H1 (cell line): Measurements from ENCODE around the gene TUBGCP2. TPM values are rescaled to one million over a fixed set of nuclear protein-coding genes. Genes with fewer than 3 reads are reported as not detected.

Experiments used
- CTCF ChIA-PET: fragments of 300-600 bp; sonication (Branson Sonifier 250); formaldehyde crosslinking; loops from one replicate; lab custom pipeline; 2021; ENCODE audit not compliant: partially characterized antibody; lab: Charles Lee
- POLR2A ChIA-PET: fragments of 300-600 bp; sonication (Branson Sonifier 250); formaldehyde crosslinking; loops from one replicate; lab custom pipeline; 2021; ENCODE audit warnings: inconsistent platforms; ENCODE audit not compliant: partially characterized antibody; lab: Charles Lee
- DNase-seq, 2 experiments: peaks; one replicate each; pipeline versions ENCODE4 v3.0.0 to v3.0.0-alpha.2; 2010 to 2022; ENCODE audit warnings: low spot score in 2 of 2, low read depth in 1 of 2, mixed read lengths in 1 of 2
- FAIRE-seq: peaks from 2 replicates; lab custom pipeline; 2011; peaks lifted over from hg19 to GRCh38; lab: Jason Lieb, UNC
- H2AFZ ChIP-seq: 2 replicates; pipeline ENCODE4 v1.8.1; 2012; ENCODE audit warnings: low read length, inconsistent platforms
- H2AK5ac ChIP-seq: 2 replicates; pipeline ENCODE4 v1.6.1; 2013; ENCODE audit warnings: low read depth, low read length
- H2BK120ac ChIP-seq: replicated peaks from 2 replicates; pipeline ENCODE3; 2013; ENCODE audit warnings: low read depth, low read length, inconsistent platforms
- H2BK12ac ChIP-seq: 2 replicates; pipeline ENCODE4 v1.6.1; 2013; ENCODE audit warnings: low read depth, low read length
- H2BK15ac ChIP-seq: 2 replicates; pipeline ENCODE4 v1.6.1; 2013; ENCODE audit warnings: low read length
- H2BK20ac ChIP-seq: 2 replicates; pipeline ENCODE4 v1.6.1; 2013; ENCODE audit warnings: low read length
- H2BK5ac ChIP-seq: 2 replicates; pipeline ENCODE4 v1.6.1; 2013; ENCODE audit warnings: low read depth, low read length
- H3K14ac ChIP-seq: 2 replicates; pipeline ENCODE4 v1.6.1; 2013; ENCODE audit warnings: inconsistent platforms; ENCODE audit not compliant: insufficient read length
- H3K18ac ChIP-seq: 2 replicates; pipeline ENCODE4 v1.6.1; 2013; ENCODE audit warnings: low read length; ENCODE audit errors: extremely low read depth
- H3K23ac ChIP-seq: 2 replicates; pipeline ENCODE4 v1.6.1; 2013; ENCODE audit warnings: inconsistent platforms; ENCODE audit not compliant: insufficient read length
- H3K23me2 ChIP-seq: 2 replicates; pipeline ENCODE4 v1.6.1; 2013; ENCODE audit warnings: low read depth, low read length
- H3K27ac ChIP-seq: 2 replicates; pipeline ENCODE4 v1.6.1; 2011; ENCODE audit warnings: low read depth, low read length, inconsistent platforms
- H3K27me3 ChIP-seq, 4 experiments: replicated peaks in 1 of 4; 1 replicate in 1 of 4; 2 replicates in 3 of 4; pipeline versions ENCODE4 v1.6.1 to v1.8.1; 2011 to 2013; ENCODE audit warnings: low read length in 3 of 4, mild to moderate bottlenecking in 3 of 4, inconsistent platforms in 2 of 4, mixed read lengths in 2 of 4, moderate library complexity in 1 of 4; ENCODE audit not compliant: control insufficient read depth in 3 of 4, insufficient read depth in 3 of 4; ENCODE audit errors: extremely low read depth in 1 of 4
- H3K36me3 ChIP-seq, 4 experiments: 2 replicates each; pipeline versions ENCODE4 v1.6.1 to v1.8.1; 2011 to 2013; ENCODE audit warnings: mild to moderate bottlenecking in 4 of 4, low read length in 3 of 4, moderate library complexity in 2 of 4, control low read depth in 1 of 4, inconsistent platforms in 1 of 4; ENCODE audit not compliant: insufficient read depth in 4 of 4, control insufficient read depth in 2 of 4
- H3K4ac ChIP-seq: replicated peaks from 2 replicates; pipeline ENCODE3; 2013; ENCODE audit warnings: low read length, low read depth, mixed read lengths, inconsistent platforms; ENCODE audit not compliant: insufficient read length
- H3K4me1 ChIP-seq, 4 experiments: replicated peaks in 1 of 4; 1 replicate in 1 of 4; 2 replicates in 3 of 4; pipeline versions ENCODE4 v1.6.1 to v1.8.1; 2011 to 2013; ENCODE audit warnings: low read length in 3 of 4, inconsistent platforms in 2 of 4, mixed read lengths in 1 of 4; ENCODE audit not compliant: insufficient read depth in 4 of 4, control insufficient read depth in 3 of 4
- H3K4me2 ChIP-seq, 2 experiments: 2 replicates each; pipeline versions ENCODE4 v1.6.1 to v1.8.1; 2011 to 2013; ENCODE audit warnings: low read depth in 2 of 2, low read length in 2 of 2, control low read depth in 1 of 2, inconsistent platforms in 1 of 2, mild to moderate bottlenecking in 1 of 2; ENCODE audit not compliant: insufficient read depth in 1 of 2
- H3K4me3 ChIP-seq, 4 experiments: fragments of 200-600, 300-600 bp in 1 of 4; sonication (generic), shearing (Covaris generic), sonication (Bioruptor Twin) in 1 of 4; 2 replicates each; pipeline versions ENCODE4 v1.5.1 to v1.8.1; 2011 to 2016; ENCODE audit warnings: low read length in 4 of 4, low read depth in 3 of 4, control low read depth in 2 of 4, inconsistent platforms in 2 of 4, mild to moderate bottlenecking in 2 of 4, mixed read lengths in 1 of 4, moderate library complexity in 1 of 4; ENCODE audit not compliant: insufficient read depth in 2 of 4; ENCODE audit errors: extremely low read depth in 1 of 4
- H3K56ac ChIP-seq: replicated peaks from 2 replicates; pipeline ENCODE3; 2013; ENCODE audit warnings: low read depth, mild to moderate bottlenecking, mixed read lengths, low read length, inconsistent platforms; ENCODE audit not compliant: insufficient read length
- H3K79me1 ChIP-seq: 2 replicates; pipeline ENCODE4 v1.6.1; 2013; ENCODE audit warnings: low read depth, low read length, control low read depth
- H3K79me2 ChIP-seq, 2 experiments: 2 replicates each; pipeline versions ENCODE4 v1.6.1 to v1.8.1; 2012 to 2013; ENCODE audit warnings: low read length in 2 of 2, mild to moderate bottlenecking in 2 of 2, inconsistent platforms in 1 of 2; ENCODE audit not compliant: insufficient read depth in 2 of 2, control insufficient read depth in 1 of 2
- H3K9ac ChIP-seq, 4 experiments: replicated peaks in 1 of 4; 1 replicate in 1 of 4; 2 replicates in 3 of 4; pipeline versions ENCODE4 v1.6.1 to v1.8.1; 2011 to 2013; ENCODE audit warnings: low read depth in 3 of 4, low read length in 3 of 4, control low read depth in 2 of 4, mild to moderate bottlenecking in 2 of 4, moderate library complexity in 2 of 4, inconsistent platforms in 1 of 4; ENCODE audit errors: extremely low read depth in 1 of 4
- H3K9me3 ChIP-seq, 2 experiments: 2 replicates each; pipeline versions ENCODE4 v1.6.1 to v1.8.1; 2012 to 2013; ENCODE audit warnings: mild to moderate bottlenecking in 2 of 2, moderate library complexity in 2 of 2, control low read depth in 1 of 2, inconsistent platforms in 1 of 2, low read depth in 1 of 2, low read length in 1 of 2, mixed read lengths in 1 of 2; ENCODE audit not compliant: insufficient read depth in 2 of 2
- H4K20me1 ChIP-seq, 2 experiments: replicated peaks in 1 of 2; 2 replicates each; pipeline versions ENCODE3 to v1.8.1; 2011 to 2013; ENCODE audit warnings: inconsistent platforms in 2 of 2, low read length in 2 of 2, mild to moderate bottlenecking in 1 of 2; ENCODE audit not compliant: insufficient read depth in 2 of 2, control insufficient read depth in 1 of 2
- H4K5ac ChIP-seq: 2 replicates; pipeline ENCODE4 v1.6.1; 2013; ENCODE audit warnings: low read length, low read depth, mixed read lengths, inconsistent platforms; ENCODE audit not compliant: insufficient read length
- H4K8ac ChIP-seq: 2 replicates; pipeline ENCODE4 v1.8.0; 2013; ENCODE audit warnings: mild to moderate bottlenecking, moderate library complexity, low read length, inconsistent platforms; ENCODE audit not compliant: insufficient read depth; ENCODE audit errors: extremely low read depth
- H4K91ac ChIP-seq: replicated peaks from 2 replicates; pipeline ENCODE3; 2013; ENCODE audit warnings: low read length, mixed read lengths, inconsistent platforms; ENCODE audit not compliant: insufficient read length
- CREB1 ChIP-seq: IDR thresholded peaks from 2 replicates; pipeline ENCODE4 v1.6.1; 2012; ENCODE audit warnings: inconsistent platforms
- CTBP2 ChIP-seq: IDR thresholded peaks from 2 replicates; pipeline ENCODE4 v1.7.0; 2011; ENCODE audit warnings: borderline replicate concordance, mild to moderate bottlenecking, moderate library complexity, mixed read lengths, low read length; ENCODE audit not compliant: insufficient read depth, insufficient read length
- KDM4A ChIP-seq: IDR thresholded peaks from one replicate; pipeline ENCODE4 v1.7.1; 2012; ENCODE audit warnings: low read depth, mild to moderate bottlenecking, moderate library complexity, low read length, inconsistent platforms; ENCODE audit not compliant: severe bottlenecking
- TAF1 ChIP-seq: IDR thresholded peaks from 2 replicates; pipeline ENCODE4 v1.6.1; 2011; ENCODE audit warnings: mild to moderate bottlenecking, low read depth, low read length
- WGBS, 2 experiments: shearing (Covaris generic) in 1 of 2; methylation state at CpG; one replicate each; pipeline versions ENCODE4 v1.1.6 to v1.1.7; 2013 to 2015; ENCODE audit warnings: low lambda C conversion rate in 2 of 2, mixed read lengths in 2 of 2, inconsistent platforms in 1 of 2, low coverage in 1 of 2, missing lambda C conversion rate in 1 of 2; ENCODE audit not compliant: insufficient replicate concordance in 2 of 2, insufficient coverage in 1 of 2, insufficient read length in 1 of 2; ENCODE audit errors: extremely low coverage in 1 of 2, missing lambda C conversion rate in 1 of 2; 5-methylcytosine and 5-hydroxymethylcytosine counted together
- long read RNA-seq, 2 experiments: library from RNA in 1 of 2; library from capped mRNA in 1 of 2; stranded (forward); transcript quantifications; one replicate each; pipeline ENCODE4 v2.0.0, GENCODE V29; 2021; ENCODE audit warnings: inconsistent platforms in 1 of 2
- polyA minus RNA-seq, 3 experiments: library from RNA; depleted of rRNA, polyadenylated mRNA; stranded (reverse); fragments of >200 nt; gene quantifications; 1 replicate in 2 of 3; 2 replicates in 1 of 3; pipeline ENCODE4 v1.2.3, GENCODE V29; 2011
- polyA plus RNA-seq, 7 experiments: library from polyadenylated mRNA; depleted of rRNA in 3 of 7; stranded (reverse) in 5 of 7; unstranded in 2 of 7; fragments of >200 nt in 5 of 7; fragments of 200-250 nt in 2 of 7; gene quantifications; 1 replicate in 5 of 7; 2 replicates in 1 of 7; 4 replicates in 1 of 7; pipeline versions ENCODE4 v1.2.1 to v1.2.3, GENCODE V29; 2011 to 2013; ENCODE audit warnings: missing spikeins in 2 of 7, mixed read lengths in 2 of 7
- total RNA-seq: library from RNA; stranded (reverse); fragmentation: NEBNext Ultra II Directional; extraction: Animal tissue kit (Norgen Biotek cat#: 25700); gene quantifications from 2 replicates; pipeline ENCODE4 v1.2.1, GENCODE V29; 2021

The TUBGCP2 gene, protein sequence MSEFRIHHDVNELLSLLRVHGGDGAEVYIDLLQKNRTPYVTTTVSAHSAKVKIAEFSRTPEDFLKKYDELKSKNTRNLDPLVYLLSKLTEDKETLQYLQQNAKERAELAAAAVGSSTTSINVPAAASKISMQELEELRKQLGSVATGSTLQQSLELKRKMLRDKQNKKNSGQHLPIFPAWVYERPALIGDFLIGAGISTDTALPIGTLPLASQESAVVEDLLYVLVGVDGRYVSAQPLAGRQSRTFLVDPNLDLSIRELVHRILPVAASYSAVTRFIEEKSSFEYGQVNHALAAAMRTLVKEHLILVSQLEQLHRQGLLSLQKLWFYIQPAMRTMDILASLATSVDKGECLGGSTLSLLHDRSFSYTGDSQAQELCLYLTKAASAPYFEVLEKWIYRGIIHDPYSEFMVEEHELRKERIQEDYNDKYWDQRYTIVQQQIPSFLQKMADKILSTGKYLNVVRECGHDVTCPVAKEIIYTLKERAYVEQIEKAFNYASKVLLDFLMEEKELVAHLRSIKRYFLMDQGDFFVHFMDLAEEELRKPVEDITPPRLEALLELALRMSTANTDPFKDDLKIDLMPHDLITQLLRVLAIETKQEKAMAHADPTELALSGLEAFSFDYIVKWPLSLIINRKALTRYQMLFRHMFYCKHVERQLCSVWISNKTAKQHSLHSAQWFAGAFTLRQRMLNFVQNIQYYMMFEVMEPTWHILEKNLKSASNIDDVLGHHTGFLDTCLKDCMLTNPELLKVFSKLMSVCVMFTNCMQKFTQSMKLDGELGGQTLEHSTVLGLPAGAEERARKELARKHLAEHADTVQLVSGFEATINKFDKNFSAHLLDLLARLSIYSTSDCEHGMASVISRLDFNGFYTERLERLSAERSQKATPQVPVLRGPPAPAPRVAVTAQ
- total RNA-seq, result 51.9 and 54.2 TPM in 2 replicates
- 34.9 and 43.9 TPM in 2 replicates for polyA plus RNA-seq (2011; rRNA removed)
- 37.4 TPM for polyA plus RNA-seq (2011; cell fraction: cytosol; rRNA removed)
- polyA plus RNA-seq (2011; cell fraction: nucleus; rRNA removed), result 90.0 TPM
- polyA plus RNA-seq (2012, experiment 1 of 2), result 34.7 to 46.0 TPM (median 39.6 TPM) in 4 replicates
- polyA plus RNA-seq (2012, experiment 2 of 2), result 59.6 TPM
- 29.0 TPM for polyA plus RNA-seq (2013, experiment 1 of 2)
- 30.8 TPM for polyA plus RNA-seq (2013, experiment 2 of 2)
- 37.1 and 40.7 TPM in 2 replicates for polyA minus RNA-seq (2011; rRNA and poly(A)+ RNA removed)
- 26.8 TPM for polyA minus RNA-seq (2011; cell fraction: cytosol; rRNA and poly(A)+ RNA removed)
- 44.3 TPM for polyA minus RNA-seq (2011; cell fraction: nucleus; rRNA and poly(A)+ RNA removed)
- long read RNA-seq, experiment 1, full-length matches to known transcripts, result 9 of 30 reads
- long read RNA-seq, experiment 1, partial matches to known transcripts, result 15 of 30 reads
- long read RNA-seq, experiment 1, other reads (novel, unspliced or antisense), result 6 of 30 reads
- long read RNA-seq, experiment 2, full-length matches to known transcripts, result 9 of 15 reads
- long read RNA-seq, experiment 2, partial matches to known transcripts, result 3 of 15 reads
- long read RNA-seq, experiment 2, other reads (novel, unspliced or antisense), result 3 of 15 reads

DNA sequence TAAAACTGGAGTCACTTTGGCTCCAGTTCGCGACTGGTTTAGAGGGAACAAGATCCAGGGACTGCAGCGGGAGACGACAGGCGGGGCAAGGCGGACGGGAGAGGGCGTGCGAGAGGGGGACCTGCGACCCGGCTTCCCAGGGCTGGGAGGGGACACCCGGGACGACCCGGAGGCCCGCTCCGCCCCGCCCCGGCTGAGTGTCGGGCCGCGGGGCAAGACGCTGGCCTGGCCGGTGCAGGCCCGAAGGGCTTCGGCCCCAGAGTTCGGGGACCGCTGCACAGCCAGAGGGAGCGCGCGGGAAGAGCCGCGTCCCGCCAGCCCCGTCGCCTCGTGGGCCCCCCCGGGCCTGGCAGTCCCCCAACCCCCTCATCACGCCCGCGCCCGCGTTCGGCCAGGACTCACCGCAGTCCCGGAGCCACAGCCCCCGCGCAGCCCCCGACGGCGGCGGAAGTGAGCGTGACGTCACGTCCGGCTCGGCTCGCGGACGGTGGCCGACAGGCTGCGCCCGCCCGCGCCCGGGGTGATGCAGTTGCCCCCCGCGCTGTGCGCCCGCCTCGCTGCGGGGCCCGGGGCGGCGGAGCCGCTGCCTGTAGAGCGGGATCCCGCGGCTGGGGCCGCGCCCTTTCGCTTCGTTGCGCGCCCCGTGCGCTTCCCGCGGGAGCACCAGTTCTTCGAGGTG lies at the start of gene TUBGCP2, which contains the start of gene ZNF511:
TUBGCP2 (minus strand) TSS at position 452 of the 679 bp plus-strand sequence. CDS start 5,931 bp downstream, outside the sequence.
ZNF511 (plus strand) TSS at position 494 of the 679 bp plus-strand sequence; CDS start at position 524, 30 bp downstream.
- Histone ChIP-seq H3K56ac (peak within 1 kb of the TSS; percentile 84), H3K4me3 (peak within 1 kb of the TSS; percentile 71 to 85 (median 82)), H2BK120ac (no peak within 1 kb of the TSS), H4K5ac (peak within 1 kb of the TSS; percentile 93), H2BK20ac (no peak within 1 kb of the TSS), H3K79me1 (peaks cover 23% of the 10 kb centered on the region), H4K8ac (peak within 1 kb of the TSS; percentile 89), H4K20me1 (peaks cover 5 to 13% of the 10 kb centered on the region in 2 experiments), H3K4me1 (peaks cover 0 to 6% (median 4%) of the 10 kb centered on the region in 4 experiments; a peak in 4 of 7 replicates), H3K27ac (peak within 1 kb of the TSS; percentile 88; the same call in 1 of the 2 replicates), H3K79me2 (peaks cover 3 to 35% of the 10 kb centered on the region in 2 experiments; a peak in 3 of 4 replicates), H3K27me3 (no peaks in the 10 kb centered on the region), H2AFZ (no peak within 1 kb of the TSS), H2BK15ac (0 out of 2 replicates have a peak within 1 kb of the TSS, but pooled peaks have one; percentile 46), H3K4me2 (peak within 1 kb of the TSS; percentile 85 to 88), H3K9me3 (no peaks in the 10 kb centered on the region), H2AK5ac (no peak within 1 kb of the TSS), H2BK5ac (peak within 1 kb of the TSS; percentile 84), H3K14ac (no peak within 1 kb of the TSS), H3K36me3 (peaks cover 4 to 22% (median 6%) of the 10 kb centered on the region in 4 experiments; a peak in 7 of 8 replicates), H2BK12ac (no peak within 1 kb of the TSS; the same call in 1 of the 2 replicates), H4K91ac (no peak within 1 kb of the TSS), H3K18ac (peak within 1 kb of the TSS; percentile 85), H3K23ac (no peak within 1 kb of the TSS), H3K23me2 (peaks cover 9% of the 10 kb centered on the region; the same call in 1 of the 2 replicates), H3K9ac (peak within 1 kb of the TSS; percentile 75 to 97 (median 76)), H3K4ac (no peak within 1 kb of the TSS)
- ChIA-PET CTCF (interaction anchor here (0.7 to 3.0 kb wide), 18 partner anchors 10 to 246 kb away, joined by 3 to 24 read pairs (median 4); no protein-coding TSS in a partner anchor), POLR2A (interaction anchor here (1.2 to 1.3 kb wide), 2 partner anchors 10 to 52 kb away, joined by 3 read pairs; no protein-coding TSS in a partner anchor)
- peak in 1 of 2 experiments; percentile 95 for DNase-seq
- WGBS, 2 experiments, result 1% methylated on average over 33 of the region's 89 CpGs; no CpG with 5 or more reads in 1 of the 2 experiments
- FAIRE-seq, result no peak
- peak; percentile 85 for TF ChIP-seq KDM4A
- peak; percentile 88 for TF ChIP-seq CREB1
- peak; percentile 70 for TF ChIP-seq TAF1
- TF ChIP-seq CTBP2, result no peak
